Tibial nerve (tissue), 4 donors: Measurements from ENCODE around the gene SLC6A13. TPM values are rescaled to one million over a fixed set of nuclear protein-coding genes. Genes with fewer than 3 reads are reported as not detected.

Experiments used
- DNase-seq, 2 donors: peaks; one replicate each; pipeline ENCODE4 v3.0.0-alpha.2; 2019; ENCODE audit warnings: low spot score in 2 of 2
- H3K27ac ChIP-seq, 4 donors: fragments of 200-600 bp; sonication (generic) in 3 of 4; one replicate each; pipeline ENCODE4 v1.5.1; 2017 to 2019; ENCODE audit warnings: mild to moderate bottlenecking in 1 of 4
- H3K27me3 ChIP-seq, 2 donors: fragments of 200-600 bp; sonication (generic) in 1 of 2; one replicate each; pipeline versions ENCODE4 v1.5.1 to v1.6.0; 2017 to 2019
- H3K36me3 ChIP-seq, 3 donors: fragments of 200-600 bp; sonication (generic); one replicate each; pipeline ENCODE4 v1.5.1; 2018 to 2019
- H3K4me1 ChIP-seq, 4 donors: fragments of 200-600 bp; sonication (generic) in 3 of 4; one replicate each; pipeline ENCODE4 v1.5.1; 2017 to 2019
- H3K4me3 ChIP-seq, 4 donors: fragments of 200-600 bp; sonication (generic) in 3 of 4; one replicate each; pipeline ENCODE4 v1.5.1; 2017 to 2019; ENCODE audit warnings: mild to moderate bottlenecking in 1 of 4, moderate library complexity in 1 of 4
- H3K9me3 ChIP-seq, 4 donors: fragments of 200-600 bp; sonication (generic) in 3 of 4; one replicate each; pipeline ENCODE4 v1.5.1; 2017 to 2019
- EP300 ChIP-seq, 2 donors: sonication (generic); formaldehyde crosslinking; IDR thresholded peaks; one replicate each; pipeline ENCODE4 v1.6.1; 2017; ENCODE audit warnings: antibody characterized with exemption in 2 of 2, mild to moderate bottlenecking in 1 of 2
- POLR2A ChIP-seq, 2 donors: fragments of 450-650 bp; IDR thresholded peaks; one replicate each; pipeline ENCODE4 v1.6.1; 2017; ENCODE audit warnings: antibody characterized with exemption in 2 of 2, mild to moderate bottlenecking in 2 of 2, moderate library complexity in 2 of 2
- WGBS, 2 donors: methylation state at CpG; one replicate each; pipeline ENCODE4 v1.1.5; 2018; 5-methylcytosine and 5-hydroxymethylcytosine counted together
- total RNA-seq, 4 donors: library from RNA; depleted of rRNA; stranded (reverse); fragments of >200 nt; gene quantifications; one replicate each; pipeline ENCODE4 v1.1.0, GENCODE V29; 2016
- TF ChIP-seq, protein P1 (sequence below), 5 experiments: fragments of 200-600 bp in 3 of 5; fragments of 450-650 bp in 2 of 5; sonication (generic) in 3 of 5; IDR thresholded peaks; one replicate each; pipeline ENCODE4 v1.5.1; 2016 to 2019; ENCODE audit warnings: antibody characterized with exemption in 5 of 5, mild to moderate bottlenecking in 3 of 5, moderate library complexity in 2 of 5

The SLC6A13 gene
- total RNA-seq, 4 donors from 2014 or later, result 0.21 to 1.5 TPM; not detected in 2

DNA sequence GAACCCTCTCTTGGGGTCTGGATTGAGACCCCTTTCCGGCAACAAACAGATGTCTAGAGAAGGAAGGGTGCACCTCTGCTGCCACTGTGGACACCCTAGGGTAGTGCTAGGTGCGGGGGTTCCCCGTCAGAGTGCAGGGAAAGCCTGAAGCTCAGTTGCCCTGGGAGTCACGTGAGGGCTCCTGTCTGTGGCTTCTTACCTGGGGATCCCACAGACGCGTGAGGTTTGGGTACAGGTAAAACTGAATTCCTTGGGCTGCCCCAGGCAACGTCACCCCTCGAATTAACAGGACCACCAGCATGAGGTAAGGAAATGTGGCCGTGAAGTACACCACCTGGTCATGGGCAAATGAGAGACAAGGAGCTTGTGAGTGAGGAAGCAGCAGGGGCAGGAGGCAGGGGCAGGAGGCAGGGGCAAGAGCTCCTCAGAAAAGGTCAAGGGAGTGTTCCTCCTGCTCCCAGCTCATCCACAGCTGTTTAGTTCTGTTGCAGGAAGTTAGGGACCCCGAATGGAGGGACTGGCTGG, 27.7 kb downstream of the SLC6A13 start:
- H3K27me3 ChIP-seq, result no peaks in the 10 kb centered on the region
- no peak overlapping the region for H3K27ac ChIP-seq
- no peaks in the 10 kb centered on the region for H3K36me3 ChIP-seq
- DNase-seq, result no peak
- TF ChIP-seq POLR2A (IDR thresholded peaks at IDR 0.05) (no peak), EP300 (IDR thresholded peaks at IDR 0.05) (no peak)
- TF ChIP-seq, protein P1, sequence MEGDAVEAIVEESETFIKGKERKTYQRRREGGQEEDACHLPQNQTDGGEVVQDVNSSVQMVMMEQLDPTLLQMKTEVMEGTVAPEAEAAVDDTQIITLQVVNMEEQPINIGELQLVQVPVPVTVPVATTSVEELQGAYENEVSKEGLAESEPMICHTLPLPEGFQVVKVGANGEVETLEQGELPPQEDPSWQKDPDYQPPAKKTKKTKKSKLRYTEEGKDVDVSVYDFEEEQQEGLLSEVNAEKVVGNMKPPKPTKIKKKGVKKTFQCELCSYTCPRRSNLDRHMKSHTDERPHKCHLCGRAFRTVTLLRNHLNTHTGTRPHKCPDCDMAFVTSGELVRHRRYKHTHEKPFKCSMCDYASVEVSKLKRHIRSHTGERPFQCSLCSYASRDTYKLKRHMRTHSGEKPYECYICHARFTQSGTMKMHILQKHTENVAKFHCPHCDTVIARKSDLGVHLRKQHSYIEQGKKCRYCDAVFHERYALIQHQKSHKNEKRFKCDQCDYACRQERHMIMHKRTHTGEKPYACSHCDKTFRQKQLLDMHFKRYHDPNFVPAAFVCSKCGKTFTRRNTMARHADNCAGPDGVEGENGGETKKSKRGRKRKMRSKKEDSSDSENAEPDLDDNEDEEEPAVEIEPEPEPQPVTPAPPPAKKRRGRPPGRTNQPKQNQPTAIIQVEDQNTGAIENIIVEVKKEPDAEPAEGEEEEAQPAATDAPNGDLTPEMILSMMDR (IDR thresholded peaks at IDR 0.05), result no peak
- H3K4me3 ChIP-seq, result no peak overlapping the region
- peaks cover 0 to 27% (median 0%) of the 10 kb centered on the region in 4 donors for H3K9me3 ChIP-seq
- peaks cover 0 to 2% (median 0%) of the 10 kb centered on the region in 4 donors for H3K4me1 ChIP-seq
- WGBS, 2 donors, result 91 to 93% methylated on average over 10 of the region's 10 CpGs

DNA sequence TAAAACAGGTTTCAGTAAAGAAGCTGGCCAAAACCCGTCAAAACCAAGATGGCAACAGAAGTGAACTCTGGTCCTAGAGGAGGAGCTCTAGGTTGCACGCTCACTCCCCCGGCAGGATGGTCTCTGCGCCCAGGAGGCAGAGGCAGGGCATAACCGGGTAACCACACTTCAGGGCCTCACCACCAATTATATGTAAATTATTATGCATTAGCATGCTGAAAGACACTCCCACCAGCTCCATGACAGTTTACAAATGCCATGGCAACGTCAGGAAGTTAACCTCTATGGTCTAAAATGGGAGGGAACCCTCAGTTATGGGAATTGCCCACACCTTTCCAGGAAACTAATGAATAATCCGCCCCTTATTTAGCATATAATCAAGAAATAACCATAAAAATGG, 28.6 kb downstream of the SLC6A13 start:
- Histone ChIP-seq H3K4me1 (peaks cover 0 to 8% (median 0%) of the 10 kb centered on the region in 4 donors), H3K27ac (no peak overlapping the region), H3K9me3 (peaks cover 0 to 27% (median 0%) of the 10 kb centered on the region in 4 donors), H3K4me3 (no peak overlapping the region), H3K36me3 (no peaks in the 10 kb centered on the region), H3K27me3 (no peaks in the 10 kb centered on the region)
- no peak for DNase-seq
- TF ChIP-seq EP300 (IDR thresholded peaks at IDR 0.05), result no peak
- TF ChIP-seq POLR2A (IDR thresholded peaks at IDR 0.05), result no peak
- TF ChIP-seq, protein P1 (IDR thresholded peaks at IDR 0.05), result no peak
- WGBS, 2 donors, result 73 to 80% methylated on average over 7 of the region's 7 CpGs

DNA sequence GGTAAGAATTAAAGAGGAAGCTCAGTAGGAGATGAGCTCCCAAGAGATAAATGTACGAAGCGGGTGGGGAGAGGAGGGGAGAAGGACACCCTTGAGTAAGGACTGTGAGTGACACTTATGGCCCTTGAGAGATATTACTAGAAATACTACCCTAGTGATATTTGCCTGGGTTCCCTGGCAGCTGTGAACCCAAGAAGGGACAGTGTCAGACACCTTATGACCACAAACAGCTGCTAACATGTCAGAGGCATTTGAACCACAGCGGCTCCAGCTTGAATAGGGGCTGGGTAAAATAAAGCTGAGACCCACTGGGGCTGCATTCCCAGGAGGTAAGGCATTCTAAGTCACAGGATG, 29.0 kb downstream of the SLC6A13 start:
- Histone ChIP-seq H3K9me3 (peaks cover 0 to 27% (median 0%) of the 10 kb centered on the region in 4 donors), H3K27me3 (no peaks in the 10 kb centered on the region), H3K27ac (no peak overlapping the region), H3K4me1 (peaks cover 0 to 9% (median 0%) of the 10 kb centered on the region in 4 donors), H3K4me3 (no peak overlapping the region), H3K36me3 (no peaks in the 10 kb centered on the region)
- TF ChIP-seq, protein P1 (IDR thresholded peaks at IDR 0.05), result no peak
- TF ChIP-seq POLR2A (IDR thresholded peaks at IDR 0.05) (no peak), EP300 (IDR thresholded peaks at IDR 0.05) (no peak)
- no peak for DNase-seq
- 65 to 71% methylated on average over 3 of the region's 3 CpGs for WGBS, 2 donors

GRCh38 chr12:232731-233614, 29.7 kb downstream of the SLC6A13 start:
- no peaks in the 10 kb centered on the region for H3K36me3 ChIP-seq
- no peak overlapping the region for H3K27ac ChIP-seq
- DNase-seq, result no peak
- no peak overlapping the region for H3K4me3 ChIP-seq
- H3K27me3 ChIP-seq, result no peaks in the 10 kb centered on the region
- 38 to 41% methylated on average over 14 to 18 of the region's 19 CpGs for WGBS, 2 donors
- TF ChIP-seq EP300 (IDR thresholded peaks at IDR 0.05), result no peak
- TF ChIP-seq, protein P1 (IDR thresholded peaks at IDR 0.05), result no peak
- peaks cover 0 to 9% (median 0%) of the 10 kb centered on the region in 4 donors for H3K4me1 ChIP-seq
- H3K9me3 ChIP-seq, result peaks cover 0 to 27% (median 0%) of the 10 kb centered on the region in 4 donors
